Sigmoid colon (tissue), 4 donors: Measurements from ENCODE around the gene ADAMTS2.

Experiments used
- CTCF ChIP-seq, 4 experiments: fragments of 450-650 bp in 3 of 4; fragments of 200-600 bp in 1 of 4; IDR thresholded peaks; one replicate each; pipeline ENCODE4 v1.5.1; 2016 to 2019; ENCODE audit warnings: antibody characterized with exemption in 4 of 4, mild to moderate bottlenecking in 3 of 4, moderate library complexity in 2 of 4
- EP300 ChIP-seq, 4 donors: sonication (generic); formaldehyde crosslinking; IDR thresholded peaks; one replicate each; pipeline ENCODE4 v1.6.1; 2017; ENCODE audit warnings: antibody characterized with exemption in 4 of 4

- TF ChIP-seq CTCF (IDR thresholded peaks at IDR 0.05) (no peak), EP300 (IDR thresholded peaks at IDR 0.05) (no peak)
Observed at GRCh38 chr5:179321206-179321987, 23.9 kb downstream of the ADAMTS2 start.
